ENCODE data around the gene MMRN2.
"Not testable (repeated sequence)": the region's sequence is repeated elsewhere in the genome, so short reads cannot be mapped to it uniquely, and the experiment has no call there.

Gene MMRN2

GRCh38 chr10:86957471-86958115 lies at the start of gene MMRN2:
Gene MMRN2 (minus strand): TSS chr10:86957615. CDS start chr10:86957541, 74 bp downstream.
- no peak for DNase-seq (ENCODE audit: low spot score)

GRCh38 chr10:87007124-87007523 lies 49.7 kb upstream of the MMRN2 start:
- DNase-seq (ENCODE audit: low spot score) = not testable (repeated sequence)

GRCh38 chr10:87000491-87000890 lies 43.1 kb upstream of the MMRN2 start:
- DNase-seq (ENCODE audit: low spot score) = no peak

- DNase-seq (ENCODE audit: low spot score) = not testable (repeated sequence)
These were observed 42.5 kb upstream of the MMRN2 start for GRCh38 chr10:86999802-87000403.

GRCh38 chr10:86992929-86993328 lies 35.5 kb upstream of the MMRN2 start:
- DNase-seq (ENCODE audit: low spot score) = no peak

GRCh38 chr10:86992456-86992855 lies 35.0 kb upstream of the MMRN2 start:
- no peak for DNase-seq (ENCODE audit: low spot score)

- not testable (repeated sequence) for DNase-seq (ENCODE audit: low spot score)
These were observed 33.9 kb upstream of the MMRN2 start for GRCh38 chr10:86991362-86991761.

GRCh38 chr10:86988520-86988919 lies 31.1 kb upstream of the MMRN2 start:
- no peak for DNase-seq (ENCODE audit: low spot score)

- DNase-seq (ENCODE audit: low spot score) = not testable (repeated sequence)
These were observed 27.1 kb upstream of the MMRN2 start for GRCh38 chr10:86984498-86984897.

- DNase-seq (ENCODE audit: low spot score) = no peak
These were observed 24.3 kb upstream of the MMRN2 start for GRCh38 chr10:86981716-86982115.

- DNase-seq (ENCODE audit: low spot score) = not testable (repeated sequence)
These were observed 23.6 kb upstream of the MMRN2 start for GRCh38 chr10:86981020-86981419.

GRCh38 chr10:86979977-86980448 lies 22.6 kb upstream of the MMRN2 start:
- no peak for DNase-seq (ENCODE audit: low spot score)

- DNase-seq (ENCODE audit: low spot score) = no peak
These were observed 21.9 kb upstream of the MMRN2 start for GRCh38 chr10:86979296-86979818.

GRCh38 chr10:86978457-86978856 lies 21.0 kb upstream of the MMRN2 start:
- DNase-seq (ENCODE audit: low spot score) = not testable (repeated sequence)

GRCh38 chr10:86976362-86977056 lies 19.1 kb upstream of the MMRN2 start:
- no peak for DNase-seq (ENCODE audit: low spot score)

GRCh38 chr10:86974484-86974883 lies 17.1 kb upstream of the MMRN2 start:
- DNase-seq (ENCODE audit: low spot score) = no peak

GRCh38 chr10:86972613-86973380 lies 15.4 kb upstream of the MMRN2 start:
- no peak for DNase-seq (ENCODE audit: low spot score)

- DNase-seq (ENCODE audit: low spot score) = peak; percentile 89
These were observed 14.0 kb upstream of the MMRN2 start for GRCh38 chr10:86971232-86971991.

GRCh38 chr10:86970982-86971231 lies 13.5 kb upstream of the MMRN2 start:
- no peak for DNase-seq (ENCODE audit: low spot score)

- no peak for DNase-seq (ENCODE audit: low spot score)
These were observed 13.0 kb upstream of the MMRN2 start for GRCh38 chr10:86970162-86970981.

Measured in CD4-positive, alpha-beta T cell treated with Interleukin-6 at 100 ng/mL for 8 hours (primary cell).